ENCODE results near the gene FCAMR. TPM values are rescaled to one million over a fixed set of nuclear protein-coding genes. Genes with fewer than 3 reads are reported as not detected.

FCAMR gene
- total RNA-seq, 1 donor from 2014 or later, result 0.15 TPM

GRCh38 chr1:207000651-207001291, 30.5 kb upstream of the FCAMR start:
- intact Hi-C loops (cut with micrococcal nuclease), result no loop called here

DNA sequence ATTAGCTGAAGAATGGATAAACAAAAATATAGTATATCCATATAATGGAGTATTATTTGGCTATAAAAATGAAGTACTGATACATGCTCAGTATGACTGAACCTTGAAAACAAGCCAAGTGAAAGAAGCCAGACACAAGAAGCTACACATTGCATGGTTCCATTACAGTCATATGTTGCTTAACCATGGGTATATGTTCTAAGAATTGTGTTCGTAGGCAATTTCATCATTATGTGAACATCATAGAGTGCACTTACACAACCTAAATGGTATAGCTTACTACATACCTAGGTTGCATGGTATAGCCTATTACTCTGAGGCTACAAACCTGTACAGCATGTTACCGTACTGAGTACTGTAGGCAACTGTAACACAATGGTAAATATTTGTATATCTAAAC, 28.6 kb upstream of the FCAMR start:
- intact Hi-C loops (cut with micrococcal nuclease), result no loop called here

- intact Hi-C loops (cut with micrococcal nuclease), result no loop called here
Measured at GRCh38 chr1:206992790-206993189, 22.5 kb upstream of the FCAMR start.

DNA sequence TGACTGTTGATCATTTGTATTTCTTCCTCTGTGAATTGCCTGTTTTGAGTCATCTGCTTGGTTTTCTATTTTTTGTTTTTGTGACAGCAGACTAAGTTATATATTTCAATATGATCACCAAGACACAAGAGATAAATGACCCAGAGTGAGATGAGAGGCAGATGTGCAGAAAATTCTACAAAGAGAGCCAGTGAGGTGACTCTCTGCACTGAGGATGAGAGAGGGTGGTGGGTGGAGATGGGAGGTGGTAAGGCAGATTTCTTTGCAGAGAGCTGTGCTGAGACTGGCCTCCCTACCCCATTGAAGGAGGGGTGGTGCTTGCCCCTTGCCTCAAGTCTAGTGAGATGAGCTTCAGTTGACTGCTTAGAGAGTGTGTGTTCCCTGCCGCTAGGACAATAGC, 17.6 kb upstream of the FCAMR start:
- intact Hi-C loops (cut with micrococcal nuclease), result no loop called here

- intact Hi-C loops (cut with micrococcal nuclease), result no loop called here
Measured at GRCh38 chr1:206986885-206987284, 16.6 kb upstream of the FCAMR start.

DNA sequence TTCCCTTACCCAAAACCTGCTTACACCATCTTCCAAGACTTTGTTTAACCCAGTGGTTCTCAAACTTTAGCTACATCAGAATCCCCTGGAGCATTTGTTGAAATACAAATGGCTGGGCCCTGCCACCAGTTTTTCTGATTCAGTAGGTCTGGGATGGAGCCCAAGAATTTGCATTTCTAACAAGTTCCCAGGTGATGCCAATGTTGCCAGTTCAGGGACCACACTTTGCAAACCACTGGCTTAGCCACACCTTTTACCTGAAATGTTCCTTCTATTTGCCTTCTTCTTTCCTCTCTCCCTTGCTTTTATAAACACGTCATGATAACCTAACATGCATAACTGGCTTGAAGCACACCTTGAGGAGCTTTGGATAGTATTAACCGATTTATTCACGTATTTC, 16.1 kb upstream of the FCAMR start:
- intact Hi-C loops (cut with micrococcal nuclease), result no loop called here

- intact Hi-C loops (cut with micrococcal nuclease), result no loop called here
Measured at GRCh38 chr1:206985162-206985749, 15.0 kb upstream of the FCAMR start.

DNA sequence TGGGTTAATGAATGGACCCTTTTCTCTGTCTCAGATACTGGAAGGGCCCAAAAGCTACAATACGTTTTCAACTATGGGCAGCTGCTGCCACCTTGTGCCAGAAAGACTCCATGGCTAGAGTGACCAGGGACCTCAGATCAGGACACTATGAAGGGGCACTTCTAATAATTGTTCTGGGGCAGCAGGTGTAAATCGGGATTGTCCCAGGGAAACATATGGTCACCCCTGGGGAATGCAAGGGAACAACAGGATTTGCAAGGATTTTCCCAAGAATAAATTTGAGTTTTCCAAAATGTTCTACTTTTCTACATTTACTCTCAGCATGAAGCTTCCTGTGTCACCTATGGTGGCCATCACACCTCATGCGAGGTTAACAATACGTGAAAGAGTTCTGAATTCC, 12.0 kb upstream of the FCAMR start:
- intact Hi-C loops (cut with micrococcal nuclease), result loop anchor here (1.0 to 5.0 kb wide), 11 partner anchors 47 to 515 kb away; partner anchors contain the start of genes CR1 and IL20

GRCh38 chr1:206979379-206980043, 9.3 kb upstream of the FCAMR start:
- intact Hi-C loops (cut with micrococcal nuclease), result loop anchor here (5.0 kb wide), 1 partner anchor 518 kb away; the partner anchor contains the start of gene CR1

DNA sequence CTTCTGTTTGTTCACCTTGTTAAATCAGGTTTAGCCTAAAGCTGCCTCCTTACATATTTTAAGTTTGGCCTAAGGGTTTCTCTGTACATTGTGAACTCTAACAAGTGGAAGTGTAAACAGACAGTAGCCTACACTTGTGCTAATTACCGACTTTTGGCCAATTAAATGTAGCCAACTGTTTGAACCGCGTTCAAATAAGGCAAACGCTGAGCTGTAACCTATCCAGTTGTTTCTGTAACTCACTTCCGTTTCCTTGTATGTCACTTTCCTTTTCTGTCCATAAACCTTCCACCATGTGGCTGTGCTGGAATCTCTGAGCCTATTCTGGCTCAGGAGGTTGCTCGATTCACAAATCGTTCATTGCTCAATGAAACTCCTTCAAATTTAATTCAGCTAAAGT, 8.0 kb upstream of the FCAMR start:
- intact Hi-C loops (cut with micrococcal nuclease), result no loop called here

DNA sequence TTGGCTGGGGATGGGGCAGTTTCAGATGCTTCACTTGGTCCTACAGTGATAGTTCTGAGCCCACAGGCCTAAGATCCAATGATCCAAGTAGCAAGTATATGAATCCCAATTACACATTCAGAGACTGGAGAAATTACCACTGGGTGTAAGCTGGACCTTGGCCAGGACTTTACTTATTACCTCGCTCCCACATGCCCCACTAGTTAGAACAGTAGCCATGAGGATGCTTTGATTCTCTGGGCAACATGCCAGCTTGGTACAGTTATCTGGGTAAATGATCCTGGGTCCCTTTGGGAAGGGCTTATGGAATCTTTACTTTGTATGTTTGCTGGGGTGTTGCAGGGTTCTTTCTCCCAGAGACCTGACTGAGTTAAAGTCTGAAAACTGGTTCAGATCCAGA, 5.0 kb upstream of the FCAMR start:
- intact Hi-C loops (cut with micrococcal nuclease), result no loop called here

DNA sequence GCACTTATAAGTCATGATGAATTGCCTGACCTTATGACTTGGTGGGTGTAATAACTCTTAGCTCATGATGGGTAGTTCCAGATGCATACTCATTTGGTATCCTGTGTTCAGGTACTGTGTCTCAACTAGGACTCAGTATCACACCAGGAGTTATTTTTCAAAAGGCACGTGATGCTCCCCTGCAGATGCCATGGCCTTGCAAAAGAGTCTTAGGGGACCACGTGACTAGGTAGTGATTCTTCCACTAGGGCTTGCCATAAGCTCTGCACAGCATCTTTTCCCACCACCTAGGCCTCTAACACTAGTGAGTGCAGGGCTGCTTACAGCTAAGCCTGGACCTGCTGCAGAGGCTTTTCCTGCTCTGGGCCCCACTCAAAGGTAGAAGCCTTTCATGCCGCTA, 3.9 kb upstream of the FCAMR start:
- intact Hi-C loops (cut with micrococcal nuclease), result no loop called here

DNA sequence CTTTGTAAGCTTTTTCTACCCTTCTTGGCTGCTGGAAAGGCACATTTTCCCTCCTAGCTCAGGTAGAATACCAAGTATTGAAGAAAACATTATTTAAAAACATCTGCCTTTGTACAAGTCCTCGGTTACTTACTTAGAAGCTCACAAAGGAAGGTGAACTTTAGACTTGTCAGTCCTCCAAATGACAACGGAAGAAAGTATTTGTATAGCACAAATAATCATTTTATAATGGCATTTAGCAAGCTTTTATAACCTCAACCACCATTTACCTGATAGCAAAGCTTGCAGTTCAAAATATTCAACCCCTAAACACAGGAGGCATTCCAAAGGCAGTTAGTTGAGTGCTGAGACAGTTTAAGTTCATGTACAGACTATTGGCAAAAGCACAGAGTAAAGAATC, 2.5 kb upstream of the FCAMR start:
- intact Hi-C loops (cut with micrococcal nuclease), result no loop called here

- intact Hi-C loops (cut with micrococcal nuclease), result no loop called here
Measured at GRCh38 chr1:206971029-206971655, 882 bp upstream of the FCAMR start.

GRCh38 chr1:206969090-206969489, 1.2 kb downstream of the FCAMR start:
- intact Hi-C loops (cut with micrococcal nuclease), result no loop called here

DNA sequence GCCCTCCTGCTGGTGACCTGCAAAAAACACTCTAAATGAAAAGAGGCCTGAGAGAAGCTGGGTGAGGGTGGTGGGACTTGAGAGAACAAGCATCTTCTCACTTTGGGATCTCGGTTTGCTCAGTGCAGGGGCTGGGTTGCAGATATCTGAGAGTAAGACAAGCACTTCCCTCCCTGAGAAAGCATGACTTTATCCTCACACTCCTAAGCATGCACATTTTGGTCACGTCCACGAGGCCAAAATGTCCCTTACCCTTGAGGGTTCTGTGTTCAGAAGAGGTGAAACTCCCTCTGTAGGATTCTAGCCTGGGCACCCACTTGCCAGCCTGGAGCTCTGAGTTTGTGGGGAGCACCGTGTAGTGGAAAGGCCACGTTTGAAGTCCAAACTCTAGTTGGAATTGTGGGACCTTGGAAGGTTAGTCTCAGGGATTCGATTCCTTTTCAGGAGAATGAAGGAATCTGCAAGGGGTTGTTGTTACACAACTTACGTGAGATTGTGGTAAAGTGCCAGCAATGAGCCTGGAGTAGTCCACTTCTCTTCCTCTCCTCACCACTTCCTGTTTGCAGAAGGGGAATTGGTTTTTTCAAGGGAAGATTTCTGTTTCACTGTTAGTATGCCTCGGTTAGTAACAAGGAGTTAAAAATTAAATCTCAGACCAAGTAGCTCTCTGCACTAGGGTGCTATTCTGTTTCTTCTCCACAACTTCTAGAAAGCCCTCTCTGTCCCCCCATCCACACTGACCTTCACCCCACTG, 3.0 kb downstream of the FCAMR start:
- intact Hi-C loops (cut with micrococcal nuclease), result no loop called here

GRCh38 chr1:206965781-206966180, 4.5 kb downstream of the FCAMR start:
- intact Hi-C loops (cut with micrococcal nuclease), result no loop called here

GRCh38 chr1:206963740-206964139, 6.5 kb downstream of the FCAMR start:
- intact Hi-C loops (cut with micrococcal nuclease), result no loop called here

DNA sequence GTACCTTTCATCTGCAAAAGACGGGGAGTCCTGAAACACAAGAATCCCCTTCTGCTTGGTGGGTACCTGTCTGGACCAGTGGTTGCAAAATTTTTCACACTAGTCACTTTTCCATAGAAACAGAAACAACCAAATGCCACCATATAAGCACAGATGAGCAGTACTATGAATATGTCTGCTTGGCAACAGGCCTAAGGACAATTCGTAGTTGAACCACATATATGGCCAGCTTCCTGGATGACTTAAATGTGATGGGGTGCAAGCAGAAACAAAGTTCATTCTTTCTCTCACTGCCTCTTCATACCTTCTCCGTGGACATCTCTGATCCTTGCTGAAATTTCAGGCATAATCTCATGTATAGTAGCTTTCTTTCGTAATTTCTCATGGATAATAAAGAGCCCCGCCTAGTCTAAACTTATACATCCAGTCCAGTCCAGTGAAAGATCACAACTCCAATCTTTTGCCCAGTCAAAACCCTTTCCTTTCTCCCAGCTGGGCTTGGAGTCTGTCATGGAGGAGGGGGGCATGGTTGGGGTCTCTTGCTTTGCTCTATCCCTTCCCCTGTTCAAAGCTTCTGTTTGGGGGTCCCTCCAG, 7.0 kb downstream of the FCAMR start:
- intact Hi-C loops (cut with micrococcal nuclease), result no loop called here

GRCh38 chr1:206962272-206962671, 8.0 kb downstream of the FCAMR start:
- intact Hi-C loops (cut with micrococcal nuclease), result no loop called here

- intact Hi-C loops (cut with micrococcal nuclease), result no loop called here
Measured at GRCh38 chr1:206961668-206962067, 8.6 kb downstream of the FCAMR start.
